NCI-H2107 (cell line): ENCODE results near the gene GPR26.

Experiments
- DNase-seq: peaks from one replicate; lab custom pipeline; 2025; lab: John Stamatoyannopoulos, UW

GPR26 gene

GRCh38 chr10:123666318-123667236 is at the start of gene GPR26:
Gene GPR26 (plus strand): TSS chr10:123666355. CDS start chr10:123666408, 53 bp downstream.
- no peak for DNase-seq

GRCh38 chr10:123618224-123618623 is 47.9 kb upstream of the GPR26 start:
- no peak for DNase-seq

GRCh38 chr10:123619067-123619855 is 46.9 kb upstream of the GPR26 start:
- DNase-seq, result no peak

- DNase-seq, result no peak
These were observed 45.5 kb upstream of the GPR26 start for GRCh38 chr10:123620621-123621020.

- DNase-seq, result no peak
These were observed 44.7 kb upstream of the GPR26 start for GRCh38 chr10:123621492-123621891.

GRCh38 chr10:123621916-123622315 is 44.2 kb upstream of the GPR26 start:
- DNase-seq, result no peak

GRCh38 chr10:123622381-123622780 is 43.8 kb upstream of the GPR26 start:
- no peak for DNase-seq

GRCh38 chr10:123624086-123624485 is 42.1 kb upstream of the GPR26 start:
- no peak for DNase-seq

- DNase-seq, result no peak
These were observed 33.0 kb upstream of the GPR26 start for GRCh38 chr10:123633106-123633505.

- DNase-seq, result no peak
These were observed 32.5 kb upstream of the GPR26 start for GRCh38 chr10:123633636-123634035.

- DNase-seq, result no peak
These were observed 31.9 kb upstream of the GPR26 start for GRCh38 chr10:123634221-123634620.

GRCh38 chr10:123635131-123635530 is 31.0 kb upstream of the GPR26 start:
- DNase-seq, result no peak

GRCh38 chr10:123635745-123636144 is 30.4 kb upstream of the GPR26 start:
- DNase-seq, result no peak

- no peak for DNase-seq
These were observed 29.4 kb upstream of the GPR26 start for GRCh38 chr10:123636598-123637325.

GRCh38 chr10:123637326-123637880 is 28.8 kb upstream of the GPR26 start:
- no peak for DNase-seq

GRCh38 chr10:123639131-123639530 is 27.0 kb upstream of the GPR26 start:
- no peak for DNase-seq

GRCh38 chr10:123640016-123640535 is 26.1 kb upstream of the GPR26 start:
- DNase-seq, result no peak

- no peak for DNase-seq
These were observed 23.9 kb upstream of the GPR26 start for GRCh38 chr10:123642293-123642692.

GRCh38 chr10:123642697-123643096 is 23.5 kb upstream of the GPR26 start:
- DNase-seq, result no peak

GRCh38 chr10:123643315-123643714 is 22.8 kb upstream of the GPR26 start:
- DNase-seq, result no peak

GRCh38 chr10:123645016-123645415 is 21.1 kb upstream of the GPR26 start:
- DNase-seq, result no peak

- DNase-seq, result no peak
These were observed 20.5 kb upstream of the GPR26 start for GRCh38 chr10:123645615-123646014.
